Activated T-cell treated with anti-CD3 and anti-CD28 coated beads for 4 hours (primary cell): ENCODE results near the gene PRF1.

Experiments
- DNase-seq: peaks from one replicate; pipeline ENCODE4 v3.0.0-alpha.2; 2020

The PRF1 gene

DNA sequence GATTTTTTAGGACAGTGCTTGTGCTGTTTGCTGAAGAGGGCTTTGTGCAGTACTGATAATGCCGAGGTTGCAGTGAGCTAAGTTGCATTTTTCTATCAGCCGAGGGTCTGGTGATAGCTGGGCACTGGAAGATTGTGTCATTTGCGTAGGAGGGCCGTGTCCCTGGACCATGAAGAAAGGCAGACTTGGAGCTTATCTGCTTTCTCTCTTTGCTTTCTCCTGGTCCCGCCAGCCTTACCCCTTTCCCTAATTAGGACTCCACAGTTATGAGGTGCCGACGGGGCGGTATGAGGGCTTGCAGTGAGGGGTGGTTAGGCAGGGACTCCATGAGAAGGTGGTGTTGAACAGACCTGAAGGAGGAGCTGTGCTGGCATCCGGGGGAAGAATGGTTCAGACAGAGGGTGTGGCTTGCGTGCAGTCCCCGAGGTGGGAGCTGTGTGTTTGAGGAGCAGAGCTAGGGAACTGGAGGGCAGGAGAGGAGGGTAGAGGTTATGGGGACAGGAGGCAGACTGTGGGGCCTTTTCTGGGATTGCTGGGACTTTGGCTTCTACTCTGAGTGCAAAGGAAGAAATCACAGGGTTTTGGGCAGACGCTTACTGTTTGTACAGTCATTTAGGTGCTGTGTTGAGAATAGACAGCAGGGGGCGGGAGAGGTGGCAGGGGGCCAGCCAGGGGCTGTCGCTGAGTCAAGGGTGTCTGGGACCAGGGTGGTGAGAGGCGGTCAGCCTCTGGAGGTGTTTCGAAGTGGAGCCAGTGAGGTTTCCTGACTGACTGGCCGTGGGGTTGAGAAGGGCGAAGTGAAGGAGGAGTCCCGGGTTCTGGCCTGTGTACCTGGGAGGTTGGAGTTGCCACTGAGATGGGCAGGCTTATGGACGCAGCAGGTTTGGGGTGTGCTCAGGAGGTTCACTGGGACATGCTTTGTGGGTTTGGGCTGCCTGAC is 43.4 kb downstream of the PRF1 start:
- DNase-seq, result peak; percentile 65

DNA sequence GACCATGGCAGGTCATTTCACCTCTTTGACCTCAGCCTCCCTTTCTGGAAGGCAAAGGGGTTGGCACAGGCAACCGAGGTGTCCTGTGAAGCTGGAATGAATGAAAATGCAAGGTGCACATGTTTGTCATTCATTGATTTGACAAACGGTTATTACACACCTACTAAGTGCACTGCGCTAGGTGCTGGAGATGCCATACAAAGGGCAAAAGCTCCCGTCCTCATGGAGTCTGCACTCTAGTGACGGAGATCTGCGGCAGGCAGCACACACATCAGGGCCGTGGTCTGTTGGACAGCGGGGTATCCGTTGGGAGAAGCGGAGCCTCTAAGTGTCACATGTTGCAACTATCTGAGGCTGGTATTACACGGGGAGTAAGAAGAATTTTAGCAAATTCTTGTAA is 44.2 kb downstream of the PRF1 start:
- no peak for DNase-seq

GRCh38 chr10:70557876-70558275 is 44.7 kb downstream of the PRF1 start:
- DNase-seq, result no peak

- DNase-seq, result no peak
Observed at GRCh38 chr10:70557086-70557845, 45.3 kb downstream of the PRF1 start.

DNA sequence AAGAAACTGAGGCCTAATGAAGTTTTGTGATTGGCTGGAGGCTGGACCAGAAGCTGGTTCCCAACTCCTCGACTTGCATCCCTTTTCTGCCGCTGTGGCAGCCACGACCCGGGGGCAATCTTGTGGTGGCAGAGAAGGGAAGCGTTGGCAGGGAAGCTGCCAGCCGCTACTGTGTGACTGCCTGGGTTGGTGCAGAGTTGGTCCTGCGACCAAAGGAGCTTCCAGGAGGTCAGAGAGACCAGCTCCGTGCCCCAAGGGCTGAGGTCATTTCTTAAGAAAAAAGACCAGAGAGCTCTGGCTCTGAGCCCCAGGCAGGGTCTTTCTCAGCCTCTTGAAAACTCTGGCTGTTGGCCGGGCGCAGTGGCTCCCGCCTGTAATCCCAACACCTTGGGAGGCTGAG is 47.2 kb downstream of the PRF1 start:
- no peak for DNase-seq

- no peak for DNase-seq
Observed at GRCh38 chr10:70552586-70552985, 50.0 kb downstream of the PRF1 start.

DNA sequence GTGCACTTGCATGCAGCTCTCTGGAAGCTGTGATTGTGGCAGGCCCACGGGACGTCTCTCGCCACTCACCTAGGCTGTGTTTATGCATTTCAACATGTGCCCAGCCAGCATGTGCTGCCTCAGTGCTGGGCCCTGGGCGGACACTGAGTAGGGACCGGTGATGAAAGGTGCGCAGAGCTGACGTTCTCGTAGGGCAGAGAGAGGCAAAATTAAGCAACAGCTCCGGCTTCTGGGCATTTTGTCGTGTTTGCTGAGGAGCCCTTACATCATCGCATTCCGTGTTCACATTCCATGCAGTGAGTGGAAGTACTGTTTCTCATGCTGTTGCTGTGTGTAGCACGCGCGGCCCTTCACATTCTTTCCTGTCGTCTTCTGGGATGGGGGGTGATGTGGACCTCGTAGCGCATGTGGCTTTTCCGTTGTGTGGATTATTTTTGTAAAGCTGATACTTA is 50.5 kb downstream of the PRF1 start:
- DNase-seq, result no peak

GRCh38 chr10:70551466-70551865 is 51.1 kb downstream of the PRF1 start:
- no peak for DNase-seq

GRCh38 chr10:70550459-70550858 is 52.1 kb downstream of the PRF1 start:
- no peak for DNase-seq

GRCh38 chr10:70549962-70550458 is 52.5 kb downstream of the PRF1 start:
- DNase-seq, result peak; percentile 64

DNA sequence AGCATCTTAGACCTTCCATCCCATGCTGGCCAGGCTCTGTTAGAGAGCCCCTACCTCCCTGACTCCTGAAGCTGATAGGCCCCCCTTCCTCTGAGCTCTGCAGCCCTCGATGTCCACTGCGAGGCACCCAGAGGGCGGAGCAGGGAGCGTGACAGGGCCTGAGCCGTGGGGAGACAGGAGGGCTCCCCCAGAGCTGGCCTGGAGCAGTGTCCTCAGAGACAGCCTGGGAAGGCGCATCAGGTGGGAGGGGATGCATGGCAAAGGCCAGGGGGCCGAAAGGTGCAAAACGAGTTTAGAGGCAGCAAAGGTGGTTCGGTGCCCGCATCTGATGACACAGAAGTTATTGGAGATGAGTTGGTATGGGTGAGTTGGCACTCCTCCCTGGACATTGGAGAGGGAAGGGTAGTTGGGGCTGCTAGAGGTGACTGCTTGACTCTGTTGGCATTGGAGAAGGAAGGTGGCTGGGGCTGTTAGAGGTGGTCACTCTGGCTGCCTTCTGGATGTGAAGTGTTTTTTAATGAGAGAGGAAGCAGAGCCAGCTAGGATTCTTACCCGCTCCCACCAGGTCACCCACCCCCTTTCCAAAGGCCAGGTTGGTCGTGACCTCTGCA is 53.1 kb downstream of the PRF1 start:
- no peak for DNase-seq
